Esophagus muscularis mucosa (tissue), 4 donors: ENCODE measurements around the gene TSPAN5. TPM values are rescaled to one million over a fixed set of nuclear protein-coding genes. Genes with fewer than 3 reads are reported as not detected.
A peak's percentile ranks its signal among the peaks of the same experiment; 100 is the strongest.

Experiments
- DNase-seq: peaks from one replicate; pipeline ENCODE4 v3.0.0-alpha.2; 2017; ENCODE audit errors: extremely low spot score
- H3K27ac ChIP-seq, 4 donors: fragments of 200-600 bp; sonication (generic); replicated peaks in 1 of 4; 1 replicate in 3 of 4; 2 replicates in 1 of 4; pipeline ENCODE4 v1.5.1; 2016 to 2019; ENCODE audit warnings: mild to moderate bottlenecking in 1 of 4
- H3K27me3 ChIP-seq, 4 donors: fragments of 200-600 bp; sonication (generic); one replicate each; pipeline versions ENCODE4 v1.5.1 to v1.6.0; 2016 to 2019
- H3K36me3 ChIP-seq, 4 donors: fragments of 200-600 bp; sonication (generic); one replicate each; pipeline ENCODE4 v1.5.1; 2016 to 2019
- H3K4me1 ChIP-seq, 4 donors: fragments of 200-600 bp; sonication (generic); one replicate each; pipeline ENCODE4 v1.5.1; 2016 to 2019
- H3K4me3 ChIP-seq, 4 donors: fragments of 200-600 bp; sonication (generic); 1 replicate in 2 of 4; 2 replicates in 2 of 4; pipeline ENCODE4 v1.5.1; 2016 to 2019; ENCODE audit warnings: mild to moderate bottlenecking in 4 of 4, moderate library complexity in 1 of 4
- H3K9me3 ChIP-seq, 4 donors: fragments of 200-600 bp; sonication (generic); 1 replicate in 3 of 4; 2 replicates in 1 of 4; pipeline ENCODE4 v1.5.1; 2016 to 2019
- CTCF ChIP-seq, 3 experiments: fragments of 200-600 bp in 2 of 3; fragments of 450-650 bp in 1 of 3; sonication (generic) in 2 of 3; IDR thresholded peaks; one replicate each; pipeline ENCODE4 v1.5.1; 2017 to 2019; ENCODE audit warnings: antibody characterized with exemption in 3 of 3, mild to moderate bottlenecking in 2 of 3, moderate library complexity in 1 of 3
- EP300 ChIP-seq: sonication (generic); formaldehyde crosslinking; IDR thresholded peaks from one replicate; pipeline ENCODE4 v1.6.1; 2017; ENCODE audit warnings: antibody characterized with exemption
- POLR2A ChIP-seq: fragments of 450-650 bp; IDR thresholded peaks from one replicate; pipeline ENCODE4 v1.6.1; 2017; ENCODE audit warnings: antibody characterized with exemption, moderate library complexity, mild to moderate bottlenecking, low read depth
- POLR2AphosphoS5 ChIP-seq, 2 donors: sonication (generic); formaldehyde crosslinking; IDR thresholded peaks; one replicate each; pipeline ENCODE4 v1.6.1; 2017; ENCODE audit warnings: antibody characterized with exemption in 2 of 2
- WGBS: methylation state at CpG from one replicate; pipeline ENCODE4 v1.1.5; 2018; 5-methylcytosine and 5-hydroxymethylcytosine counted together
- intact Hi-C: fragments of 100-400 bp; cut with DNase I; formaldehyde crosslinking; loops from one replicate; pipeline ENCODE4 v1.15.1; 2023
- total RNA-seq, 4 donors: library from RNA; depleted of rRNA; stranded (reverse); fragments of >200 nt; gene quantifications; one replicate each; pipeline versions ENCODE4 v1.1.0 to v1.2.1, GENCODE V29; 2016

TSPAN5 gene
- total RNA-seq, 4 donors from 2014 or later, result 9.1 to 16.8 (median 13.3) TPM

- peaks cover 6 to 41% (median 31%) of the 10 kb centered on the region in 4 donors for H3K4me1 ChIP-seq
- peak; percentile 12 for DNase-seq
- no peak overlapping the region for H3K4me3 ChIP-seq
- H3K27me3 ChIP-seq, result no peaks in the 10 kb centered on the region
- no peaks in the 10 kb centered on the region for H3K9me3 ChIP-seq
- no peaks in the 10 kb centered on the region for H3K36me3 ChIP-seq
- peak overlapping the region in 1 of 4 donors; percentile 39 for H3K27ac ChIP-seq
- TF ChIP-seq EP300 (no peak), CTCF (IDR thresholded peaks at IDR 0.05) (no peak), POLR2AphosphoS5 (IDR thresholded peaks at IDR 0.05) (no peak), POLR2A (no peak)
- intact Hi-C loops, result no loop called here
- WGBS, result 46% methylated on average over 4 of the region's 4 CpGs
Measured at GRCh38 chr4:98625399-98625798, 33.0 kb downstream of the TSPAN5 start.

- TF ChIP-seq CTCF (IDR thresholded peaks at IDR 0.05), result no peak
- TF ChIP-seq POLR2A, result no peak
- TF ChIP-seq POLR2AphosphoS5 (IDR thresholded peaks at IDR 0.05), result no peak
- TF ChIP-seq EP300, result no peak
- H3K9me3 ChIP-seq, result no peaks in the 10 kb centered on the region
- intact Hi-C loops, result no loop called here
Measured at GRCh38 chr4:98624642-98625041, 33.8 kb downstream of the TSPAN5 start.

GRCh38 chr4:98624144-98624543 is 34.3 kb downstream of the TSPAN5 start:
- intact Hi-C loops, result no loop called here
- H3K27ac ChIP-seq, result no peak overlapping the region
- TF ChIP-seq POLR2AphosphoS5 (IDR thresholded peaks at IDR 0.05) (no peak), CTCF (IDR thresholded peaks at IDR 0.05) (no peak), POLR2A (no peak), EP300 (no peak)

More at GRCh38 chr4:98624642-98625041, 33.8 kb downstream of the TSPAN5 start:
- no peak overlapping the region for H3K27ac ChIP-seq
- H3K4me3 ChIP-seq, result no peak overlapping the region
- H3K36me3 ChIP-seq, result no peaks in the 10 kb centered on the region
- no peaks in the 10 kb centered on the region for H3K27me3 ChIP-seq
- H3K4me1 ChIP-seq, result peaks cover 6 to 34% (median 29%) of the 10 kb centered on the region in 4 donors
- 94% methylated on average over 4 of the region's 4 CpGs for WGBS
- DNase-seq, result no peak

GRCh38 chr4:98623126-98623802 is 35.1 kb downstream of the TSPAN5 start:
- no peak for DNase-seq
- H3K4me1 ChIP-seq, result peaks cover 6 to 34% (median 29%) of the 10 kb centered on the region in 4 donors
- H3K27me3 ChIP-seq, result no peaks in the 10 kb centered on the region
- no peak overlapping the region for H3K4me3 ChIP-seq
- H3K9me3 ChIP-seq, result no peaks in the 10 kb centered on the region
- intact Hi-C loops, result no loop called here
- H3K36me3 ChIP-seq, result no peaks in the 10 kb centered on the region
- WGBS, result 60% methylated on average over 3 of the region's 3 CpGs
- no peak for TF ChIP-seq CTCF (IDR thresholded peaks at IDR 0.05)
- no peak for TF ChIP-seq POLR2A
- no peak for TF ChIP-seq EP300
- TF ChIP-seq POLR2AphosphoS5 (IDR thresholded peaks at IDR 0.05), result no peak
- no peak overlapping the region for H3K27ac ChIP-seq

More at GRCh38 chr4:98624144-98624543, 34.3 kb downstream of the TSPAN5 start:
- H3K4me1 ChIP-seq, result peaks cover 6 to 34% (median 29%) of the 10 kb centered on the region in 4 donors
- H3K9me3 ChIP-seq, result no peaks in the 10 kb centered on the region
- DNase-seq, result no peak
- 94% methylated on average over 2 of the region's 2 CpGs for WGBS
- H3K4me3 ChIP-seq, result no peak overlapping the region
- no peaks in the 10 kb centered on the region for H3K27me3 ChIP-seq
- no peaks in the 10 kb centered on the region for H3K36me3 ChIP-seq
